GM19468 (cell line): ENCODE results near the gene AOPEP.

ENCODE experiments used
- ATAC-seq: cut with Tn5 transposase; IDR thresholded peaks from one replicate; pipeline ENCODE4 v1.9.1; 2021; ENCODE audit warnings: mild to moderate bottlenecking, moderate library complexity, moderate number of reproducible peaks; ENCODE audit not compliant: unreplicated experiment; ENCODE audit errors: extremely low read depth

Gene AOPEP

DNA sequence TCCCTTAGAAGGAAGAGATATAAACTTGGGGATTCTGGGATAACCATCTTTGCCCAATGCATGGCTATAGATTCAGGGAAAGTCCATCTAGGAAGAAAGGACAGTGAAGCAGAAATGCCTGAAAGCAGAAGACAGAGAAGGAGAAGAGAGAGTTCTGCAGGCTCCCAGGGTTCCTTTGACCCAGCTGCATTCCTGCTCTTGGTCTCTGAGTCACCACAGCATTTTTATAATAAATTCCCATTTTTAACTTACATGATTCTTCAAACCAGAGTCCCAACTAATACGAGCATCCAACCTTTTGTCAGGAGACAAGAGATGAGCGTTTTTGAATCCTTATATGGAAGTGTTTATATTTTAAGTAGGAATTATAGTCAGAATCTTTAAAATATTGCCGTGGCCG, 12.0 kb upstream of the AOPEP start:
- ATAC-seq = no peak

DNA sequence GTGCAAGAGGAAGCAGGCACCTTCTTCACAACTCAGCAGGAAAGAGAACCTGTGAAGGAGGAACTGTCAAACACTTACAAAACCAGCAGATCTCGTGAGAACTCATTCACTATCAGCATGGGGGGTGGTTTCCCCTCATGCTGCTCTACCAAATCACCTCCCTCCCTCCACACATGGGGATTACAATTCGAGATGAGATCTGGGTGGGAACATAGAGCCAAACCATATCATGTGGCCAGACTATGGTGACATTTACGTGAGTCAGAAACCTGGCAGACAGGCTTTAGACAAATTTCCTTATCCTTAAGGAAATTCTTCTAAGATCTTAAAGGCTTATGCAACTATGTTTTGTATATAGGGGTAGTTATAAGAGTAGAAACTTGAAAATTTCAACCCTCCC, 8.7 kb upstream of the AOPEP start:
- ATAC-seq = no peak

DNA sequence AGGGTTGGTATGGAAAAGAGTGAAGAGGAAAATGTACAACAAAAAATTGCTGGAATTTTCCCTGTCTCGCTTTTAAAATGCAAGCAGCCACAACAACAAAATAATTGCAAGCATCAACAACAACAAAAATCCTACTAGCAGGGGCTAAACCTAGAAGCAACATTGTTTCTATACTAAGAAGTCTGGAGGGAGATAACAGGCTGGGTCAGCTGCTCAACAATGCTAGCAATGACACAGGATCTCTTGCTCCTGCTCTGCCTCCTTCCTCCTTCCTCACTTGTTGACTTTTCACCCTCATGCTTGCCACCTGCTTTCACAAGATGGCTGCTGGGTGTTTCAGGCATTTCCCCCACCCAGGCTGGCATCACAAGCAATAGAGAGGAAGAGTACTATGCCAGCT, 7.6 kb upstream of the AOPEP start:
- no peak for ATAC-seq

DNA sequence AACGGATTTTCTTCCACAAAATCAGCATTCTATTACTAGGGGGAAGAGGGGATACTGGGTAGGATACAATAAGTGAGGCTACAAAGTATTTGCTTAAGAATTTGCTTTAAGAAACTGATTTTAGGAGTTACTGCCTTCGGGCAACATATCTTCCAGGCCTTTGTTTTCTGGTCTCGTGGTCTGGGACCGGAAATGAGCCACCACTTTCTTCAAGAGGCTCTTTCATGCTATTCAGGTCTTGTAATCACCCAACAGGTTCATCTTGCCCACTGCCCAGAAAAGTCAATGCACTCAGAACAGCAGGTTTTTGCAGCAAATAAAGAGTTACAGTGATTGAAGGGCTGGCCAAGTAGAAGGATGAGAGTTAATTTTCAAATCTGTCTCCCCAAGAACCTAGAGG, 6.6 kb upstream of the AOPEP start:
- ATAC-seq = no peak

DNA sequence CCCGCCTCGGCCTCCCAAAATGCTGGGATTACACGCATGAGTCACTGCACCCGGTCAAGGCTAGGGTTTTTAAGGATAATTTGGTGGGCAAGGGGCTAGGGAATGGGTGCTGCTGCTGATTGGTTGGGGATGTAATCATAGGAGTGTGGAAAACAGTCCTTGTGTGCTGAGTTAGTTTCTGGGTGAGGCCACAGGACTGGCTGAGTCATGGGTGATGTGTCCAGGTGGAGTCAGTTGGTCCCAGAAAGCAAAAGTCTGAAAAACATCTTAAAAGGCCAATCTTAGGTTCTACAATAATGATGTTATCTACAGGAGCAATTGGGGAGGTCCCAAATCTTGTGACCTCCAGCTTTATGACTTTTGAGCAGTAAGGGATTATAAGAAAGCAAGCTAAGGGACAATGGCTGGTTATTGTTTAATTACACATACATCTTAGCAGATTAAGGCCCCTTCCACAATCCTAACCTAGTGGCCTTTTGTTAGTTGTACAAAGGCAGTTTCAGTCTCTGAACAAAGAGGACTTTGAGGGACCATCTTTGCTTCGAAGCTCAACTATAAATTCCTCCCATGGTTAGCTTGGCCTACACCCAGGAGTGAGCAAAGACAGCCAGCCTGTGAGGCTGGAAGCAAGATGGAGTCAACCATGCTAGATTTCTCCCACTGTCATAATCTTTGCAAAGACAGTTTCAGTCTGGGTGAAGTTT, 5.5 kb upstream of the AOPEP start:
- ATAC-seq = no peak

DNA sequence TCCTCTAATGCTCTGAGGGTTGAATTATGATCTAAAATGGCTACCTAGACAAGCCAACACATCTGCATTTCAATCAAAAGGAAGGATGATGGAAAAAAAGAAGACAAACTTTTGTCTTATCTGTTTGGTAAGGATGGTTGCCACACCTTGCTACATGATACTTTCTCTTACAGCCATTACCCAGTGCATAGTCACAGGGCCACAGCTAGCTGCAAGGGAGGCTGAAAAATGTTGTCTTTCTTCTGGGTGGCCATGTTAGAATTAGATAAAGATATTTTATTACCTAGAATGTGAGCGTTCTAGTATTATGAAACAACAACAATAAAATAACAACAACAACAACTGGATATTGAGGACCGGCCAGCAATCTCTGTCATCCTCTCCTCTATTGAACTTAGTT, 4.7 kb upstream of the AOPEP start:
- no peak for ATAC-seq

DNA sequence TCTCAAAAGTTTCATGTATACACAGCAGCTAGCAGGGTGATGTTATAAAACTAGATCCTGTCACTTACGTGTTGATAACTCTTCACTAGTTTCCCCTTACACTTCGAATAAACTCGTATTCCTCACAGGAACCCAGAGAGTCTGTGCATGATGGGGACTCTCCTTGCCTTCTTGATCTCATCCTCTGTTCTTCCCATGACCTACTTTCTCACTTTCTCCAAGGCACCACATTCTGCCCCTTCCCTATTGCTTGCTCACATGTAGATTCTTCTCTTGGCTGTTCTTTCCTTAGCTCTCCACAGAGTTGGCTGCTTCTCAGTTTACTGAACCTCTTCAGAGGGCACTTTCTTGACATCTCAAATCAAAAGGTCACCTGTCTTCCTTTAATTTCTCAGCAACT, 1.2 kb upstream of the AOPEP start:
- no peak for ATAC-seq

DNA sequence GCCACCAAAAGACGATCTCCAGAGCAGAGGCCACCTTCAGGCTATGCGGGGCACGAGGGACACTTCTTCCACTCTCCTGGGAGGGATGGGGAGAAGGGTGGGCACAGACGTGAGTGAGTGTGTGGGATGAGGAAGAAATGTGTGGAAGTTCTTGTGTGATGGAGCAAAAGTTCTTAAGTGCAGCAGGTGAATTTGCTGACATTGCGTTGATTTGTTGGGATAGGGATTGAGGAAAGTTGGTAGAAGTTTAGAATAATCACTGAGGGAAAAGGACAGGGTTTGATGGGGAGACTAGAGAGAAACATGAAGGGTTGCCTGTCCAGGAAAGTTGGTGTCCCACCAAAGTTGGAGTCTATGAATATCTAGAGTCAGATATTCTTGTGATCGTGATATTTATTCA, 2.2 kb downstream of the AOPEP start:
- no peak for ATAC-seq

DNA sequence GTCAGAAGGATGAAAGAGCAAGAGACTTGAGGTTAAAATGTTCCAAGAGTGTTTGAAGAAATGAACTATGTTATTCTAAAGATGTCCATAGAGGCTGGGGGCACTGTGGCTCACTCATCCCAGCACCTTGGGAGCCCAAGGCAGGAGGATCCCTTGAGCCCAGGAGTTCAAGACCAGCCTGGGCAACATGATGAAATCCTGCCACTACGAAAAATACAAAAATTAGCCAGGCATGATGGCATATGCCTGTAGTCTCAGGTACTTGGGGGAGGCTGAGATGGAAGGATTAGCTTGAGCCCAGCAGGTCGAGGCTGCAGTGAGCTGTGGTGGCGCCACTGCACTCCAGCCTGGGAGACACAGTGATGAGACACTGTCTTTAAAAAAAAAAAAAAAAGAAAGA, 2.7 kb downstream of the AOPEP start:
- ATAC-seq = no peak

DNA sequence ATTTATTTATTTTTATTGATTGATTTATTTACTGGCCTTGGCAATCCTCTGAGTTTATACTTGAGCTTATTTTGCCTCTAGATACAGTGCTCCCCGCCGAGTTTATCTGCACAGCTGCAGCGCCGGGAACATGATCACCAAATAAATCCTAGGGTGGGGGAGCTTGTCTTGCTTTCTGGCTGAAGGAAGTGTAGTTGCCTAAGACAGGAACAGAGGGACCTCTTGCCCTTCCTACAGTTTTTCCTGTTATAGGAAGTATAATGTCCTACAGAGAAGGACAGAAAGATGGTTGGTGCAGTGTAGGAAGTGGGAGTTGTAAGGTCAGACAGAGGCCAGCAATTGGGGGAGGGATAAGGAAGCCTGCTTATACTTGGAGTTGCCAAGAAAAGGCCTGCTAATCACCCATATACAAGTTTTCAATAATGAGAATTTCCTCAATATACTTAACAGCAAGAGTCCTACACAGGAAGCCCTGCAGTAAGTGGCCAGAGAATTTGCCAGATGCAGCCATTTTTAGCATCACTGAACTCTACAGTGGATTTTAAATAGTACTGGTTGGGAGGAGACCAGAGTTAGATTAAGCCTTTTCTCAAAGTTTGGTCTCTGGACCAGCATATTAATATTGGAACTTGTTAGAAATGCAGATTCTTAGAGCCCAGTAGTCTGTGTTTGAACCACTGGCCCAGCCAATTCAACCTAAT, 7.7 kb downstream of the AOPEP start:
- no peak for ATAC-seq

DNA sequence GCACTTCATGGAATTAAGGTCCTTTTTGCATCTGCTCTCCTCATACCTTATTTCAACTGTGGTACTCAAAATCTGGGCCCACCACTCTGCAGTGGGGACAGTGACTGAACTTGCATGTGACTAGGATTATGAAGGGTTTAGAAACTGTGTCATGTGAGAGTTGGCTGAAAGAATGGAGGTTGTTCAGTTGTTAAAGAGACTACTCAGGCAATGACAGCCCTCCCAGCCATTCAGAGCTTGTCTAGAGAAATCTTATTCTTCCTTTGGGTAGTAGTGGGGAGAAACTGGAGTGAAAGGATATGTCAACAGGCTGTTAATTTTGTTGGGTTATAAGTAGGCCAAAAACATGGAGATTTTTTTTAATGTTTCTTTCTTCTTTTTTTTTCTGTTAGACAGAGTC, 10.3 kb downstream of the AOPEP start:
- no peak for ATAC-seq

DNA sequence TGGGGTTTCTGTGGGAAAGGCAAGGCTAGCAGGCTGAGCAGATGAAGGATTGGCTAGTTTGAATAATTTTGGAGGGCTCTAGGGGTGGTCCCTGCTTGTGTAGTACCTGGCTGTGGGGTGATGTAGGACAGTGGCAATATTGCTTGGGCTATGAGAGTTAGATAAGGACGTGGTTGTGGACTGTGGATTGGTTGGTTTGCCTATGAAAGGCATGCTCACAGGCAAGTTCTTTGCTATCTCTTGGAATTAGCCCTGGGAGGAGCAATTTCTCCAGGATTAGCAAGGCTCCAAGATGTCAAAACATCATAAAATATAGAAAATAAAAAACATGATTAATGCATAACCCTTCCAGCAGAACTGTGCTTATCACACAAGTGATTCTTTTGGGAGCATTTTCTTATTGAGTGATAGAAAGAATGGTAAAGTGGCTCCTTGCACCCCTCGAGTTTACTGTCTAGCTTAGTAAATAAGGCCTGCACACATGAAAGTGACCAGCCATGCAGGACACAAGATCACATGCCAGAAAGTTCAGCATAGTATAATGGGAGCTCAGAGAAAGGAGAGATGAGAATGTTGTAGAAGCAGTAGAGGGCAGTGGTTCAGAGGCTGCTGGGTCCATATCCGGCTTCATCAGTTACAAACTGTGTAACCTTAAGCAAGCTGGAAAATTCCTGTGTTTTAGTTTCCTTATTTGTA, 13.8 kb downstream of the AOPEP start:
- ATAC-seq = no peak

DNA sequence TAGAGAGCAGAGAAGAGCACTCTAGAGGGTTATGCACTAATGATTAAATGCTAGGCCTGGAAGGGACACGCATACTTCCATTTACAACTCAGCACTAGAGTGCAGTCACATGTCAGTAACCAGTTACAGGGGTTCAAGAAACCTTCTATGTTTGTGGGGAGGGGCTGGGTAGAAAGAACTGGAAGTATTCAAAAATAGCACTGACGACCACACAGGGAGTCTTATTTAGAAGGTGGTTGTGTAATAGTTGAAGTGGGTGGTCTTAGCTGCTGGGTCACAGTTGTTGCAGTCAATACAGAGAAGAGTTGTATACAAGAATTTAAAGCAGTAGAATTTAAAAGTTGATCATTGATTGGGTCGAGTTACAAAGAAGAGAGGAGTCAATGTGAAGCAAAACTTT, 15.4 kb downstream of the AOPEP start:
- ATAC-seq = no peak

DNA sequence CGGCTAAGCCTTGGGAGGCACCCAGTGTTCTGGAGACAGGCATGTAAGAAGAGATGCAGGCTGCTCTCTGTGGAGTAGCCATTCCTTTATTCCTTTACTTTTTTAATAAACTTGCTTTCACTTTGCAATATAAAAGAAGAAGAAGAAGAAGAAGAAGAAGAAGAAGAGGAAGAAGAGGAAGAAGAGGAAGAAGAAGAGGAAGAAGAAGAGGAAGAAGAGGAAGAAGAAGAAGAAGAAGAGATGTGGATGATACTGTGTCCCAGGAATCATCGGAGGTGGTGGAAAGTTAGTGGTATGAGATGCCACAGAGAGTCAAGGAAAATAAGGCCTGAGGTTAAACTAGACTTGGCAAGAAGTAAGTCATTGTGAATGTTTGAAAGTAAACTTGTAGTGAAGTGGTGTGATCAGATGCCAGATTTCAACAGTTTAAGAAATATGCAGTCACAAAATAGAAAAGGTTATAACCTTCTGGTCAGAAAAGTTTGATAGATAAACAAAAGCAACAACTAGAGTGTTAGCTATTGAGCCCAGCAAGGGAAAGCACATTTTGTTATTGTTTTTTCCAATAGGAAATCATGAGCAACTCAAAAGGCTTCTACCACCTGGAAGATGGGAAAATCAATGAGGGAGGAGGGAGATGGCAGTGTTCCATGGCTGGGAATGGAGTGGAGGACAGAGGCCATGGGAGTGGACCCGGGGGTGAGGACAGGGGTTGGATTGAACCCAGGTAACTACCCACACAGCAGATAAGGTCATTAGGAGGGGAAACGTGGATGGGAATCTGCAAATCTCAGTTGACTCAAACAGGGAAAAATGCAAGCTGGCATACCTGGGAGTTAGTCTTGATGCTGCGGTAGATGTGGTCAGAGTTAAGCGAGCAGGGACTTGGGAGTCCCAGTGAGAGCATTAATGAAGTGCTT, 16.8 kb downstream of the AOPEP start:
- no peak for ATAC-seq

DNA sequence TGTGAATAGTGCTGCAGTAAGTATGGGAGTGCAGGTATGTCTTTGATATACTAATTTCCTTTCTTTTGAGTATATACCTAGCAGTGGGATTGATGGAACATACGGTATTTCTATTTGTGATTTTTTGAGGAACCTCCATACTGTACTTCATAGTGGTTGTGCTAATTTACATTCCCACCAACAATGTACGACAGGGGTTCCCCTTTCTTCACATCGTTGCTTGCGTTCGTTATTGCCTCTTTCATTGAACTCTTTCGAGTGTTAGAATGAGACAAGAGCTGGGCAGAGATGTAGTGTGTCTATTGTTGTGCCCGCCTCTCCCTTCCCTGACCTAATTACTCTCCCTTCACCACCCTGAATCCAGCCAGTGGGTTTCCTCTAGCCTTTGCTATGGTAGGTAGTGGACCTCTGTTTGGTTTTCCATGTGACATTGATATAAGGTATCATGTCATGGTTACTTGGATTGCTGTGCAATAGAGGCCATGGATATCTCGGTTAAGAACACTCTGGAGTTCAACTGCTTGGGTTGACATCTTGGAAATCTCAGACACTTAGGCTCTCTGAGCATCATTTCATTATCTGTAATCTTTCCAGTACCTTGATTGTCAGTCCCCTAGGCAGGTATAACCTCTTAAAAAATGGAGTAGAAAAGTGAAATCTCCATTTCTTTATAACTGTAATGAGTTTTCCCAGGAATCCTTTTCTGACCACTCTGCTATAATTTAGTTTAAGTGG, 19.5 kb downstream of the AOPEP start:
- ATAC-seq = no peak

DNA sequence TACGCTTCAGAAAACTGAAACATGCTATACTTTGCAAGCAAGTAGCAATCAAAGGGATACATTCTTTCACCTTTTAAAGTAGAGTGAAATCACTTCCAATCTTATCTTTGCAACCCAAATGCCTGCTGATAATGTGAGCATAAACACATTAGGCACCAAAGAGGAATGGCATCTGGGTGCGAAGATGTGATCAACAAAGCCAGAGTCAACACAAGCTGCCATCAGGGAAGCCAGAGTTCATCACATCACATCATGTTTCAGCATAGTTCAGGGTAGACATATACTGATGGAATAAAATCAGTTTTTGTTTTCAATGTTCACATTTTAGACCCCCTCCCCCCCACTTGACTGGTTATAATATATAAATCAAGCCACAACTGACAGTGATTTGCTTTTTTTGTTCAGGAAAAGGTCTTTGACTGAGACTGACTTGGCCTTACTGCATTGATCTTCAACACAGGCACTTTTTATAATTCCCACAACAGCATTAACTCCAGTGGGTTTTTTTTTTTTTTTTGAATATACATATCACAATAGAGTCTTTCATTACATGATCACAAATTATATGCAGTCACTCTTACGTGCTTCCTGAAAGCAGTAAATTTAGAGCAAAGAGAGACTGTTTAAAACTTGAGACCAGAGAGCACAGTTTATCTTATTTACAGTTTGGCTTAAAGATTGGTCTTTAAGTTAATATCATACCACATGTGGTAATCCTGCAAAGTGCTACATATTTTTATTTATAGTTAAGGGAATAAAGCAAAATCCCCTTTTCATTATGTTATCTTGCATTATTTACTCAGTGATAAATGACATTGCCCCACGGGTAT, 20.3 kb downstream of the AOPEP start:
- ATAC-seq = no peak

DNA sequence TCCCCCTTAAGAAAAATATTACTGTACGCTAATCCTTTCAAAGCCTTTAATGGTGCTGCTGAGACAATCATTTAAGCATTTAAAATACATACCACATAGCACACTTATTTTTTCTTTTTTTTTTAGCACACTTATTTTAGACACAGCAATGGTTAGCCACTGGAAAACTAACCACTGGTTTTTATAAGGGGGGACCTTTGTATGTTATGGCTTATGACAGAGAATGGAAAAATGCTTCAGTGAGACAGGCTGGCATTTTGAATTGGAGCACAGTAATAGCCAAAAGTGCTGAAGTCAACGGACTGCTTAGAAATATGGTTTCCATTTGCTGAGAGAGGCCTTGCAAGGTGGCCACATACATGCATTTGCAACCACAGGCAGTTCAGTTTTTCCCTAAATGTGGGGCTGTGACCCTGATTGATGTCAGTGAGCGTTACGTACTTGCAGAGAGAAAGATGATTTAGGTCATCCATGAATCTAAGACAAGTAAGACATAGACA, 28.5 kb downstream of the AOPEP start:
- ATAC-seq = no peak

DNA sequence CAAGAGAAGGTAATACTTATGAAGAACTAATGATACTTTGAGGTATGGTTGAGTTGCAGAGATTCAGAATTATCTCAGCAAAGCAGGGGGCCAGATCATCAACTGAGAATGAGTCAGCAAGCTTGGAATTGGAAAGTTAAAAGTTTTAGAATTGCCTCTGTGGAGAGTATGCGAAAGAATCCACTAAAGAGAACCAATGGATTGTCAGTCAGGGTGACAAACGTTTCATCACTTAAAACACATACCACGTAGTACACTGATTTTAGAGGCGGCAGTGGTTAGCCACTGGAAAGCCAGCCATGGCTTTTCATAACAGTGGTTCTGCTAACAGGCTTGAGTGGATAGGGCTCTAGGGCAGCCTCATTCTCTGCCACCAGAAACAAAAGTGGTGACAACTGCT, 30.7 kb downstream of the AOPEP start:
- no peak for ATAC-seq

DNA sequence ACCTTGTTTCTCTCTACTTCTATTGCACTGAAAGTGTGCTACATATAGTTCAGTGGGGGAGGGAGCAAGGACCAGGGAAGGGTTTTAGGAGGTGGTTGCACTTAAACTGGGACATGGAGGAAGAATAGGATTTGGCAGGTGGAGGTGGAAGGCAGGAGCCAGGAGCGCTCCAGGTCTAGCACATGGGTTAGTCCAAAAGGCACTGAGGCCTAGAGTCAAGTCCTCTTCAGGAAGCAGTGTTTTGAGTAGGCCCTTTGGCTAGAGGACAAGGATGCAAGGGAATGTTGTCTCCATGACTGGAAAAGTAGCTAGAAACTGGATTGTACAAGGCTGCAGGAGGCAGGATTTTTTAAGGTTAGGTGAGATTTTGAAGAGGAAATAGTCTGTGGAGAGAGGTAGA, 31.5 kb downstream of the AOPEP start:
- no peak for ATAC-seq
